NCI-H1092 treated with DMSO at 0.1 percent for 48 hours (cell line): ENCODE measurements around the gene FOXD4L4.
"Not testable (repeated sequence)": the region's sequence is repeated elsewhere in the genome, so short reads cannot be mapped to it uniquely, and the experiment has no call there.

Source experiments
- DNase-seq: peaks from one replicate; lab custom pipeline; 2025; lab: John Stamatoyannopoulos, UW

The FOXD4L4 gene

GRCh38 chr9:65737096-65737564, at the start of gene FOXD4L4:
Gene FOXD4L4, plus strand, starts transcription at chr9:65737146. Its CDS starts 0 bp downstream, at chr9:65737146.
- DNase-seq = not testable (repeated sequence)

GRCh38 chr9:65703550-65703949, 33.4 kb upstream of the FOXD4L4 start:
- not testable (repeated sequence) for DNase-seq

GRCh38 chr9:65714445-65714844, 22.5 kb upstream of the FOXD4L4 start:
- not testable (repeated sequence) for DNase-seq

- not testable (repeated sequence) for DNase-seq
These were observed 1.2 kb downstream of the FOXD4L4 start for GRCh38 chr9:65738133-65738532.
